GM18511 (cell line): Measurements from ENCODE around the gene PYDC1.
"Not testable (repeated sequence)": the region's sequence is repeated elsewhere in the genome, so short reads cannot be mapped to it uniquely, and the experiment has no call there.

Experiments used
- ATAC-seq: cut with Tn5 transposase; IDR thresholded peaks from one replicate; pipeline ENCODE4 v1.9.1; 2021; ENCODE audit warnings: mild to moderate bottlenecking, moderate library complexity; ENCODE audit not compliant: unreplicated experiment

PYDC1 gene

DNA sequence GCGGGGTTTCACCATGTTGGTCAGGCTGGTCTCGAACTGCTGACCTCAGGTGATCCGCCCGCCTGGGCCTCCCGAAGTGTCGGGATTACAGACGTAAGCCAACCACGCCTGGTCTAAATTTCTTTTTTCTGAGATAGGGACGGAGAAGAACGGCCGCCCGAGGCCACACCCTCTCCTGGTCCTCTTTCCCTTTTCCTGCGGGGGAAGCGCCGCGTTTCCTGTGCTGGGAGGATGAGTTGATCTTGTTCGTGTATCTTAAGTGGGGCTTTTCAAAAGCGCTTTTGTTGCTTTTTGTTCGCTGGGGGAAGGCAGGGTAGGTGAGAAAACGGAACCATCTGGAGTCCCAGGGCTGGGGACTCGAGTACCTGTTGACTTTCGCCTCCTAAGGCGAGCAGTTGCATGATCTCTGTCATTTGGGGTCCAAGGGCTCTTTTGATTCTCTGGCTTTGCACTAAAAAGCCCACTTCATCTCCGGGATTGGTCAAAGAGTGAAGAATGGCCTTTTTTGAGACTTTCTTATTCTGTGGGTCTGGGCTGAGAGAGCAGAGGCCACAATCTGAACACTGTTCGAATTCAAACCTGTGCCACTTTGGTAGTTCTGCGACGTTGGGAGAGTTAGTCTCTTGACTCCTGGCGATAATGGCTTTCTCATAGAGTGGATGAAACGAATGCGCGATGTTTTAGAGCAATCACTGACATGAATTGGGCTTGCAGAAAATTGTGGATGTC, 35.7 kb downstream of the PYDC1 start:
- ATAC-seq = no peak

- ATAC-seq = peak; percentile 63
Observed at GRCh38 chr16:31179747-31180459, 37.0 kb downstream of the PYDC1 start, which contains the start of gene FUS. FUS (plus strand) TSS chr16:31180139; CDS start chr16:31180215, 76 bp downstream.

GRCh38 chr16:31179219-31179746, 37.7 kb downstream of the PYDC1 start:
- peak; percentile 0 for ATAC-seq

GRCh38 chr16:31177136-31177535, 39.8 kb downstream of the PYDC1 start:
- ATAC-seq = no peak

DNA sequence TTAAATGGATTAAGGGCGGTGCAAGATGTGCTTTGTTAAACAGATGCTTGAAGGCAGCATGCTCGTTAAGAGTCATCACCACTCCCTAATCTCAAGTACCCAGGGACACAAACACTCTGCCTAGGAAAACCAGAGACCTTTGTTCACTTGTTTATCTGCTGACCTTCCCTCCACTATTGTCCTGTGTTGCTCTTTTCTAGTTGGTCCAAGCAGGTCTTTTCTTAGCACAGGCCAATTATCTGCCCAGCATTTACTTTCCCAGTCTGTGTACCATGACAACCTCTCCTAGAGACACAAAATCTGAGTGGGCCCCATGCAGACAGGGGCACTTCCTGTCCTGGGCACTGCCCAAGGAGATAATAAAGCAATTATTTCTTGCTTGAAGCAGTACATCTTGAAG, 46.9 kb downstream of the PYDC1 start:
- ATAC-seq = not testable (repeated sequence)

DNA sequence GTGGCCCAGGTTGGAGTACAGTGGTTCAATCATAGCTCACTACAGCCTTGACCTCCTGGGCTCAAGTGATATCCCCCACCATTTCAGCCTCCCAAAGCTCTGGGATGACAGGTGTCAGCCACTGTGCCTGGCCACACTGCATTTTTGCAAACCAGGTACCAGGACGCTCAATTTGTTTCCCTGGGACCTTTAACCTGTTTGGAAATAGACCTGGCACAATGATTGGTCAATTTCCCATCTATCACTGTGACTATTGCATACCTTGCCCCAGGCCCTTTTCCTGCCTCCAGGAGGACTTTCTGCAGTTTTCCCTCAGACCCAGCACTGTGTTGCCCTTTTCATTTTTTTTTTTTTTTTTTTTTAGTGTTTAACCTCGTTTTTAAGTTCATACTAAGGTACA, 48.1 kb downstream of the PYDC1 start:
- ATAC-seq = no peak

DNA sequence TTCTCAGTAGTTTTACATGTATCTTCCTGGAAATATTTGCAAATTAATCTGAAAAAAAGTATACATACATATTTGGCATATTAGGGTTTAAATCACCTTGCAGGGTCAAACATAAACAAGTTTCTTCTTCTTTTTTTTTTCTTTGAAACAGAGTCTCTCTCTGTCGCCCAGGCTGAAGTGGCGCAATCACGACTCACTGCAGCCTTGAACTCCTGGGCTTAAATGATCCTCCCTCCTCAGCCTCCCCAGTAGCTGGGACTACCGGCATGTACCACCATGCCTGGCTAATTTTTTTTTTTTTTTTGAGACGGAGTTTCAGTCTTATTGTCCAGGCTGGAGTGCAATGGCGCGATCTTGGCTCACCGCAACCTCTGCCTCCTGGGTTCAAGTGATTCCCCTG, 49.6 kb downstream of the PYDC1 start:
- ATAC-seq = no peak
